Esophagus squamous epithelium (tissue), 5 donors: Measurements from ENCODE around the gene RGS6. TPM values are rescaled to one million over a fixed set of nuclear protein-coding genes. Genes with fewer than 3 reads are reported as not detected.

ENCODE experiments used
- DNase-seq: peaks from one replicate; lab custom pipeline; 2025; lab: John Stamatoyannopoulos, UW
- H3K27ac ChIP-seq, 4 donors: fragments of 200-600 bp; sonication (generic); one replicate each; pipeline ENCODE4 v1.5.1; 2016 to 2019; ENCODE audit warnings: mild to moderate bottlenecking in 1 of 4
- H3K27me3 ChIP-seq, 4 donors: fragments of 200-600 bp; sonication (generic); 1 replicate in 3 of 4; 2 replicates in 1 of 4; pipeline versions ENCODE4 v1.5.1 to v1.6.0; 2017 to 2021; ENCODE audit warnings: antibody characterized with exemption in 1 of 4
- H3K36me3 ChIP-seq, 3 donors: fragments of 200-600 bp; sonication (generic); one replicate each; pipeline ENCODE4 v1.5.1; 2016 to 2019
- H3K4me1 ChIP-seq, 3 donors: fragments of 200-600 bp; sonication (generic); one replicate each; pipeline ENCODE4 v1.5.1; 2017 to 2019
- H3K4me3 ChIP-seq, 4 donors: fragments of 200-600 bp; sonication (generic); 1 replicate in 3 of 4; 2 replicates in 1 of 4; pipeline ENCODE4 v1.5.1; 2016 to 2019; ENCODE audit warnings: mild to moderate bottlenecking in 2 of 4, moderate library complexity in 1 of 4
- H3K9me3 ChIP-seq, 3 donors: fragments of 200-600 bp; sonication (generic); one replicate each; pipeline ENCODE4 v1.5.1; 2016 to 2019
- CTCF ChIP-seq, 6 experiments: fragments of 450-650 bp in 4 of 6; fragments of 200-600 bp in 2 of 6; sonication (generic) in 2 of 6; IDR thresholded peaks; one replicate each; pipeline ENCODE4 v1.5.1; 2016 to 2019; ENCODE audit warnings: antibody characterized with exemption in 6 of 6, mild to moderate bottlenecking in 4 of 6, moderate library complexity in 4 of 6
- POLR2A ChIP-seq, 4 donors: fragments of 450-650 bp; IDR thresholded peaks; one replicate each; pipeline ENCODE4 v1.6.1; 2017; ENCODE audit warnings: antibody characterized with exemption in 4 of 4, mild to moderate bottlenecking in 4 of 4, moderate library complexity in 3 of 4
- WGBS, 2 donors: methylation state at CpG; one replicate each; pipeline ENCODE4 v1.1.5; 2018; 5-methylcytosine and 5-hydroxymethylcytosine counted together
- intact Hi-C: fragments of 100-400 bp; cut with DNase I; formaldehyde crosslinking; loops from one replicate; pipeline ENCODE4 v1.15.0; 2022
- total RNA-seq, 4 donors: library from RNA; depleted of rRNA; stranded (reverse); fragments of >200 nt; gene quantifications; one replicate each; pipeline ENCODE4 v1.1.0, GENCODE V29; 2016
- donor health status: DM: yes; HTN: yes; CAD: no.

RGS6 gene
- total RNA-seq, 4 donors from 2014 or later = 0.06 to 0.76 (median 0.66) TPM; not detected in 1

GRCh38 chr14:71891185-71891584 is 41.0 kb upstream of the RGS6 start:
- Histone ChIP-seq H3K27me3 (no peaks in the 10 kb centered on the region), H3K4me3 (no peak overlapping the region), H3K27ac (no peak overlapping the region), H3K4me1 (no peaks in the 10 kb centered on the region), H3K36me3 (no peaks in the 10 kb centered on the region), H3K9me3 (peaks cover 0 to 9% (median 0%) of the 10 kb centered on the region in 3 donors)
- intact Hi-C loops = no loop called here
- DNase-seq = no peak
- WGBS, 2 donors = 59 to 89% methylated on average over 3 of the region's 6 CpGs
- no peak for TF ChIP-seq CTCF (IDR thresholded peaks at IDR 0.05)
- TF ChIP-seq POLR2A (IDR thresholded peaks at IDR 0.05) = no peak

- Histone ChIP-seq H3K9me3 (peaks cover 0 to 9% (median 0%) of the 10 kb centered on the region in 3 donors), H3K4me1 (no peaks in the 10 kb centered on the region), H3K4me3 (no peak overlapping the region), H3K27ac (no peak overlapping the region), H3K27me3 (no peaks in the 10 kb centered on the region), H3K36me3 (no peaks in the 10 kb centered on the region)
- intact Hi-C loops = no loop called here
- WGBS, 2 donors = 64 to 73% methylated on average over 1 of the region's 1 CpG
- no peak for DNase-seq
- TF ChIP-seq CTCF (IDR thresholded peaks at IDR 0.05) (no peak), POLR2A (IDR thresholded peaks at IDR 0.05) (no peak)
Observed at GRCh38 chr14:71891970-71892369, 40.3 kb upstream of the RGS6 start.

- Histone ChIP-seq H3K36me3 (no peaks in the 10 kb centered on the region), H3K4me3 (no peak overlapping the region), H3K27ac (no peak overlapping the region), H3K4me1 (peaks cover 0 to 10% (median 3%) of the 10 kb centered on the region in 3 donors), H3K9me3 (no peaks in the 10 kb centered on the region), H3K27me3 (peaks cover 0 to 22% (median 0%) of the 10 kb centered on the region in 4 donors)
- TF ChIP-seq CTCF (IDR thresholded peaks at IDR 0.05) (no peak), POLR2A (IDR thresholded peaks at IDR 0.05) (no peak)
- intact Hi-C loops = no loop called here
- DNase-seq = no peak
- WGBS, 2 donors = 42 to 65% methylated on average over 4 of the region's 4 CpGs
Observed at GRCh38 chr14:71905031-71905430, 27.2 kb upstream of the RGS6 start.

GRCh38 chr14:71905860-71906259 is 26.4 kb upstream of the RGS6 start:
- intact Hi-C loops = no loop called here
- no peak for TF ChIP-seq CTCF (IDR thresholded peaks at IDR 0.05)
- no peak for TF ChIP-seq POLR2A (IDR thresholded peaks at IDR 0.05)
- WGBS, 2 donors = 33 to 34% methylated on average over 5 to 7 of the region's 7 CpGs
- H3K4me3 ChIP-seq = no peak overlapping the region
- peaks cover 0 to 22% (median 0%) of the 10 kb centered on the region in 4 donors for H3K27me3 ChIP-seq
- DNase-seq = no peak
- no peaks in the 10 kb centered on the region for H3K9me3 ChIP-seq
- no peaks in the 10 kb centered on the region for H3K36me3 ChIP-seq
- H3K4me1 ChIP-seq = peaks cover 0 to 10% (median 3%) of the 10 kb centered on the region in 3 donors
- peak overlapping the region in 2 of 4 donors; percentile 4 to 37 for H3K27ac ChIP-seq

GRCh38 chr14:71907793-71908515 is 24.3 kb upstream of the RGS6 start:
- DNase-seq = no peak
- TF ChIP-seq CTCF (IDR thresholded peaks at IDR 0.05) (no peak), POLR2A (IDR thresholded peaks at IDR 0.05) (no peak)
- Histone ChIP-seq H3K4me1 (peaks cover 0 to 10% (median 3%) of the 10 kb centered on the region in 3 donors), H3K27me3 (peaks cover 0 to 32% (median 0%) of the 10 kb centered on the region in 4 donors), H3K9me3 (no peaks in the 10 kb centered on the region), H3K36me3 (no peaks in the 10 kb centered on the region), H3K4me3 (no peak overlapping the region), H3K27ac (no peak overlapping the region)
- intact Hi-C loops = no loop called here
- WGBS, 2 donors = 32 to 38% methylated on average over 10 of the region's 10 CpGs
